Amygdala (tissue), 56 donors: ENCODE results near the gene RUSF1.
"Not testable (repeated sequence)": the region's sequence is repeated elsewhere in the genome, so short reads cannot be mapped to it uniquely, and the experiment has no call there.

Experiments used
- DNase-seq, 56 donors: peaks; one replicate each; lab custom pipeline; 2025; lab: John Stamatoyannopoulos, UW

The RUSF1 gene

GRCh38 chr16:31507929-31508705 lies at the start of gene RUSF1:
TSS of gene RUSF1 (minus strand) at chr16:31508391. CDS start at chr16:31508373, 18 bp downstream.
- peak; percentile 44 to 93 (median 81) for DNase-seq

GRCh38 chr16:31542763-31543162 lies 34.6 kb upstream of the RUSF1 start:
- no peak for DNase-seq

DNA sequence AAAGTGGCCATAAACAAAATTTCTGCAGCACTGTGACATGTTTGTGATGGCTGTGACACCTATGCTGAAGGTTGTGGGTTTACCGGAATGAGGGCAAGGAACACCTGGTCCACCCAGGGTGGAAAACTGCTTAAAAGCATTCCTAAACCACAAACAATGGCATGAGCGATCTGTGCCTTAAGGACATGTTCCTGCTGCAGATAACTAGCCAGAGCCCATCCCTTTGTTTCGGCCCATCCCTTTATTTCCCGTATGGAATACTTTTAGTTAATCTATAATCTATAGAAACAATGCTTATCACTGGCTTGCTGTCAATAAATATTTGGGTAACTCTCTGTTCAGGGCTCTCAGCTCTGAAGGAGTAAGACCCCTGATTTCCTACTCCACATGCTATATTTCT lies 31.6 kb upstream of the RUSF1 start:
- DNase-seq: not testable (repeated sequence)

GRCh38 chr16:31538243-31538598 lies 30.0 kb upstream of the RUSF1 start:
- DNase-seq: not testable (repeated sequence)

GRCh38 chr16:31537362-31538242 lies 29.4 kb upstream of the RUSF1 start:
- DNase-seq: no peak

GRCh38 chr16:31536804-31537361 lies 28.7 kb upstream of the RUSF1 start:
- DNase-seq: no peak

DNA sequence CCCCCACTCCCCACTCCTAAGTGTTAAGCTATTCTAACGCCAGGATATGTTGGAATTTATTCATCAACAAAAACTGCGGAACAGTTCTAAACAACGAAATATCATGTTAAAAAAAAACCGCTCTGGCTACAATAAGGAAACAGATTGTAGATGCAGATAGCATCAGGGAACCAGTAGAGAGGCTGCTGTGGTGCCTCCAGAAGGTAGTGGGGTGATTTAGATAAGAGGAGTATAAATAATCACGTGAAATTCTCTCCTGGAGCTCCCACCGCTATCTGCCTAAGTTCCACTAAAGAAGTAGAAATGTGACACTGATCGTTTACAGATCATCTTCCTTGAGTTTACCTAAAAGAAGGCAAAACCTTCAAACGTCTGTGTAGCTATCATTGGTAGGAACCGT lies 27.5 kb upstream of the RUSF1 start:
- DNase-seq: no peak

DNA sequence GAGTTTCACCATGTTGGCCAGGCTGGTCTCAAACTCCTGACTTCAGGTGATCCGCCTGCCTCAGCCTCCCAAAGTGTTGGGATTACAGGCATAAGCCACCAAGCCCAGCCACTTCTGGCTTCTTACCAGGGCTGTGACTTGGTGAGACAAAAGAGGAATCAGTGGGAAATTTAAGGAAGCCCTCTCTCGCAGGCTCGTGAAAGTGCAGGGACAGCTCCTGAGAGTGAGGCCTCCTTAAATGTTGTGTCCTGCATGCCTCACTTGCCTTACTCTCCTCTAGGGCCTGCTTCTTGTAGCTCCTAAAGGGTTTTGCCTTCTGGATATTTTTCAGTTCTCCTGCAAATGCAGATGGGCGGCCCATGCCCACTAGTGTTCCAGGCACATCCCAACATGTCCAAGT lies 24.7 kb upstream of the RUSF1 start:
- DNase-seq: peak in 1 of 56 donors; percentile 4

DNA sequence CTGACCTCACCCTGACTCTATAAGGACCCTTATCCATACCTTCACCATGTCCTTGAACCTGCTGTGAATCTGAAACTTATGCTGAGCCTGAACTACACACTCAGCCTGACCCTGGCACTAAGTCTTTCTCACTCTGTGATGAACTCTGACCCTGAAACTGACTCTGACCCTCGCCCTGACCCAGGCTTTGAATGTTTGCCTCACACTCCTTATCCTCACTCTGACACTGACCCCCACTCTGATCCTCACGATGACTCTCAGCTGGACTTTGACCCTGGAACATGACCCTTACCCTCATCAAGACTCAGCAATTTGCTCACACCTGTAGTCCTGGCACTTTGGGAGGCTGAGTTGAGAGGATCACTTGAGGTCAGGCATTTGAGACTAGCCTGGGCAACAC lies 23.9 kb upstream of the RUSF1 start:
- DNase-seq: no peak

DNA sequence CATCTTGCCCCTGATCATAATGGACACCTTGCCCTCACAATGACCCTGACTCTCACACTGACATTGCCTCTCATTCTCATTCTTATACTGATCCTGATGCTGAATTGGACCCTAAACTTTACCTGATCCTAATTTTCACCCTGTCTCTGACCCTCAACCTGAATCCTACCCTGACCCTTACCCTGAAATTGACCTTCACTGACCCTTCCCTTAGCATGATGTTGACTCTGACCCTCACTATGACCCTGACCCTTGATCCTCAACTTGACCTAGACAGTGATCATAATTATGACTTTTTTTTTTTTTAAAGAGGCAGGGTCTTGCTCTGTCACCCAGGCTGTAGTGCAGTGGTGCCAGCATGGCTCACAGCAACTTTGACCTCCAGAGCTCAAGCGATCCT lies 22.9 kb upstream of the RUSF1 start:
- no peak for DNase-seq

- DNase-seq: no peak
Measured at GRCh38 chr16:31530405-31530804, 22.2 kb upstream of the RUSF1 start.

GRCh38 chr16:31529937-31530312 lies 21.7 kb upstream of the RUSF1 start:
- DNase-seq: no peak

GRCh38 chr16:31529108-31529936 lies 21.1 kb upstream of the RUSF1 start:
- no peak for DNase-seq

GRCh38 chr16:31528523-31529107 lies 20.4 kb upstream of the RUSF1 start:
- no peak for DNase-seq

DNA sequence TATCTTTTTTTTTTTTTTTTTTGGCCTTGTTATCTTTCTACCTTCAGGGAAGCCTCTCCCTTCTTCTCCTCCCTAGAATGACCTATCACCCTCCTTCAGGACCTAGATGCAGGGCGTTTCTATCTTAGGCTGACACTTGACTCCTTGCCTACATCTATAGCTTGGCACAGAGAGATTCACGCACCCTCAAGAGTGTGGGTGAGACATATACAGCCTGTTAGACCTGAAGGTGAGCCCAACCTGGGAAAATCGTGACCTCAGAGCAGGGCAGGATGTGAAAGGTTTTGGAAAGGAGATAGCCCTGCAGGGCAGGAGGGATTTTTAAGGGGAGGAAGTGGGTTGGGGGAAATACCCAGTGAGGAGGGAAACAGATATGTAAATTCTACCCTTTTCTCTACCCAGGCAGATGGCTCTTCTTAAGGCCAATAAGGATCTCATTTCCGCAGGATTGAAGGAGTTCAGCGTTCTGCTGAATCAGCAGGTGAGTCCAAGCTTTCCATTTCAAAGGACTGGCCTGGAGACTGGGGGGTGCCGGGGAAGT lies 19.6 kb upstream of the RUSF1 start, which contains the start of gene AHSP:
AHSP (plus strand) TSS at position 167 of the 541 bp plus-strand sequence; CDS start at position 407, 240 bp downstream.
- DNase-seq: no peak

DNA sequence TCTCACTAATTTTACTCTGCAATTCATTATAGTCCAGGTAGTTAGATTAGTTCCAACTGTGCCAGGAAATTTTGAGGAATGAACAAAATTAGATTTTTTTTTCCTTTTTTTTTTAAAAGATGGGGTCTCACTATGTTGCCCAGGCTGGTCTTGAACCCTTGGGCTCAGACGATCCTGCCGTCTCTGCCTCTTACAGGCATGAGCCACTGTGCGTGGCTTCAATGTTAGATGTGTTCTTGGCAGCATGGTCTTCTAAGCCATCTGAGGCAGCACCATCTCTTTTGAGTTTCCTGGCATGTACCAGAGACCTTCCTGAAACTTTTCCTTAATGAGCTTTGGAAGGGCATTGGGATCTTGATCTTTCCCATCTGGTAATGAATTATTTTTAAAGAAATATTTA lies 16.9 kb upstream of the RUSF1 start:
- DNase-seq: no peak

DNA sequence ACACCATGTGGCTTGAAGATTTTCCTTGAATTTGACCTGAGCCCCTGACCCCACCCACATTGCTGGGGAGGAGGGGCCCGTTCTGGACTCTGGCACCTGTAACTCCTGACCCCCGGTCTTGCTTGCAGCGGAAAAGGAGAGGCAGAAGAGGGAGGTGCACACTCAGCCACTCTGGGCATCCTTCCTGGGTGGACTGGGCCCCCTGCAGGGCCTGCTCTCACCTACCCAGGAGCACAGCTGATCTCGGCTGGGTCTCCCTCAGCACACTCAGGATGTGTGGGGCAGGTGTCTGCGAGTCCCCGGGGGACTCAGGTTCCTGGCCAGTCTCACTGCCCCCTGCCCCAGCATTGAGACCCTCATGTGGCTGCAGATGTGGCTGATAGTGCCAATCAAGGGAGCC lies 15.6 kb upstream of the RUSF1 start:
- DNase-seq: not testable (repeated sequence)

GRCh38 chr16:31522071-31522470 lies 13.9 kb upstream of the RUSF1 start:
- DNase-seq: no peak

- DNase-seq: no peak
Measured at GRCh38 chr16:31521368-31521767, 13.2 kb upstream of the RUSF1 start.
